Kidney (tissue), 22 donors: Measurements from ENCODE around the gene ZC3H10. TPM values are rescaled to one million over a fixed set of nuclear protein-coding genes. Genes with fewer than 3 reads are reported as not detected.

ENCODE experiments used
- DNase-seq, 5 donors: peaks; one replicate each; pipeline ENCODE4 v3.0.0-alpha.2; 2013 to 2020
- FAIRE-seq: peaks from 2 replicates; lab custom pipeline; 2012; peaks lifted over from hg19 to GRCh38; lab: Jason Lieb, UNC
- H3K27ac ChIP-seq, 2 donors: one replicate each; pipeline ENCODE4 v1.7.0; 2013; ENCODE audit warnings: low read depth in 2 of 2, low read length in 2 of 2, inconsistent platforms in 1 of 2
- H3K27me3 ChIP-seq: one replicate; pipeline ENCODE4 v1.7.1; 2013; ENCODE audit warnings: low read length, inconsistent platforms; ENCODE audit not compliant: control insufficient read depth, insufficient read depth
- H3K36me3 ChIP-seq, 3 donors: one replicate each; pipeline versions ENCODE4 v1.7.0 to v1.7.1; 2013; ENCODE audit warnings: low read length in 3 of 3, control low read depth in 1 of 3, inconsistent platforms in 1 of 3; ENCODE audit not compliant: insufficient read depth in 3 of 3, control insufficient read depth in 2 of 3
- H3K4me1 ChIP-seq, 3 donors: one replicate each; pipeline versions ENCODE4 v1.7.0 to v1.7.1; 2013; ENCODE audit warnings: low read length in 3 of 3, inconsistent platforms in 1 of 3, low read depth in 1 of 3; ENCODE audit not compliant: control insufficient read depth in 2 of 3, insufficient read depth in 2 of 3
- H3K4me3 ChIP-seq, 3 donors: one replicate each; pipeline versions ENCODE4 v1.7.0 to v1.8.1; 2013; ENCODE audit warnings: low read length in 3 of 3, control low read depth in 1 of 3, inconsistent platforms in 1 of 3
- H3K9ac ChIP-seq, 3 donors: one replicate each; pipeline versions ENCODE4 v1.7.0 to v1.7.1; 2013; ENCODE audit warnings: low read length in 3 of 3, control low read depth in 1 of 3, inconsistent platforms in 1 of 3
- H3K9me3 ChIP-seq, 3 donors: one replicate each; pipeline versions ENCODE4 v1.7.0 to v1.7.1; 2013; ENCODE audit warnings: low read length in 3 of 3, control low read depth in 1 of 3, inconsistent platforms in 1 of 3; ENCODE audit not compliant: control insufficient read depth in 2 of 3, insufficient read depth in 1 of 3
- intact Hi-C: fragments of 100-400 bp; cut with DNase I; formaldehyde crosslinking; loops from one replicate; pipeline ENCODE4 v1.11.1; 2022
- long read RNA-seq, 10 donors: library from polyadenylated mRNA in 1 of 10; unstranded in 1 of 10; transcript quantifications; one replicate each; pipeline ENCODE4 v2.0.0 and lab custom pipeline, GENCODE V29; 2021 to 2026
- polyA plus RNA-seq: library from polyadenylated mRNA; stranded (reverse); fragments of 350-450 nt; fragmentation: Illumina TruSeq; extraction: RNeasy Lipid Tissue Mini Kit (QIAGEN cat#74804); gene quantifications from one replicate; pipeline ENCODE4 v1.2.3, GENCODE V29; 2014; ENCODE audit warnings: low read depth, low replicate concordance; ENCODE audit not compliant: insufficient read depth
- total RNA-seq: library from RNA; stranded (reverse); fragmentation: NEBNext Ultra II Directional; extraction: Animal tissue kit (Norgen Biotek cat#: 25700); gene quantifications from one replicate; pipeline ENCODE4 v1.2.1, GENCODE V29; 2021
- TF ChIP-seq, protein P1 (sequence below): IDR thresholded peaks from 3 replicates; pipeline ENCODE4 v1.5.1; 2012; ENCODE audit warnings: mild to moderate bottlenecking, moderate library complexity, borderline replicate concordance; ENCODE audit not compliant: insufficient read depth; ENCODE audit errors: extremely low read depth
- donor health status: control.
- donor health status: control.
- donor health status: control.
- donor health status: control.
- donor health status: control.
- donor health status: DM: yes; HTN: yes; CAD: no.
- donor health status: Normal renal cell carcinoma (clear cell type).

The ZC3H10 gene, protein sequence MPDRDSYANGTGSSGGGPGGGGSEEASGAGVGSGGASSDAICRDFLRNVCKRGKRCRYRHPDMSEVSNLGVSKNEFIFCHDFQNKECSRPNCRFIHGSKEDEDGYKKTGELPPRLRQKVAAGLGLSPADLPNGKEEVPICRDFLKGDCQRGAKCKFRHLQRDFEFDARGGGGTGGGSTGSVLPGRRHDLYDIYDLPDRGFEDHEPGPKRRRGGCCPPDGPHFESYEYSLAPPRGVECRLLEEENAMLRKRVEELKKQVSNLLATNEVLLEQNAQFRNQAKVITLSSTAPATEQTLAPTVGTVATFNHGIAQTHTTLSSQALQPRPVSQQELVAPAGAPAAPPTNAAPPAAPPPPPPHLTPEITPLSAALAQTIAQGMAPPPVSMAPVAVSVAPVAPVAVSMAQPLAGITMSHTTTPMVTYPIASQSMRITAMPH
- total RNA-seq (8.6 TPM), polyA plus RNA-seq (2.4 TPM)
- long read RNA-seq, donor 1, full-length matches to known transcripts = 3 of 3 reads
- long read RNA-seq, donor 1, partial matches to known transcripts = 0 of 3 reads
- long read RNA-seq, donor 1, other reads (novel, unspliced or antisense) = 0 of 3 reads
- long read RNA-seq, donor 2, full-length matches to known transcripts = 4 of 4 reads
- long read RNA-seq, donor 2, partial matches to known transcripts = 0 of 4 reads
- long read RNA-seq, donor 2, other reads (novel, unspliced or antisense) = 0 of 4 reads
- long read RNA-seq, donor 3, full-length matches to known transcripts = 4 of 4 reads
- long read RNA-seq, donor 3, partial matches to known transcripts = 0 of 4 reads
- long read RNA-seq, donor 3, other reads (novel, unspliced or antisense) = 0 of 4 reads
- long read RNA-seq, donor 4, full-length matches to known transcripts = 3 of 3 reads
- long read RNA-seq, donor 4, partial matches to known transcripts = 0 of 3 reads
- long read RNA-seq, donor 4, other reads (novel, unspliced or antisense) = 0 of 3 reads
- long read RNA-seq, donor 5 = 0 reads
- long read RNA-seq, donor 6, full-length matches to known transcripts = 3 of 3 reads
- long read RNA-seq, donor 6, partial matches to known transcripts = 0 of 3 reads
- long read RNA-seq, donor 6, other reads (novel, unspliced or antisense) = 0 of 3 reads
- long read RNA-seq, donor 7, full-length matches to known transcripts = 10 of 10 reads
- long read RNA-seq, donor 7, partial matches to known transcripts = 0 of 10 reads
- long read RNA-seq, donor 7, other reads (novel, unspliced or antisense) = 0 of 10 reads
- long read RNA-seq, donor 8 = 0 reads
- long read RNA-seq, donor 9, full-length matches to known transcripts = 4 of 4 reads
- long read RNA-seq, donor 9, partial matches to known transcripts = 0 of 4 reads
- long read RNA-seq, donor 9, other reads (novel, unspliced or antisense) = 0 of 4 reads
- long read RNA-seq, donor 10, full-length matches to known transcripts = 6 of 6 reads
- long read RNA-seq, donor 10, partial matches to known transcripts = 0 of 6 reads
- long read RNA-seq, donor 10, other reads (novel, unspliced or antisense) = 0 of 6 reads

DNA sequence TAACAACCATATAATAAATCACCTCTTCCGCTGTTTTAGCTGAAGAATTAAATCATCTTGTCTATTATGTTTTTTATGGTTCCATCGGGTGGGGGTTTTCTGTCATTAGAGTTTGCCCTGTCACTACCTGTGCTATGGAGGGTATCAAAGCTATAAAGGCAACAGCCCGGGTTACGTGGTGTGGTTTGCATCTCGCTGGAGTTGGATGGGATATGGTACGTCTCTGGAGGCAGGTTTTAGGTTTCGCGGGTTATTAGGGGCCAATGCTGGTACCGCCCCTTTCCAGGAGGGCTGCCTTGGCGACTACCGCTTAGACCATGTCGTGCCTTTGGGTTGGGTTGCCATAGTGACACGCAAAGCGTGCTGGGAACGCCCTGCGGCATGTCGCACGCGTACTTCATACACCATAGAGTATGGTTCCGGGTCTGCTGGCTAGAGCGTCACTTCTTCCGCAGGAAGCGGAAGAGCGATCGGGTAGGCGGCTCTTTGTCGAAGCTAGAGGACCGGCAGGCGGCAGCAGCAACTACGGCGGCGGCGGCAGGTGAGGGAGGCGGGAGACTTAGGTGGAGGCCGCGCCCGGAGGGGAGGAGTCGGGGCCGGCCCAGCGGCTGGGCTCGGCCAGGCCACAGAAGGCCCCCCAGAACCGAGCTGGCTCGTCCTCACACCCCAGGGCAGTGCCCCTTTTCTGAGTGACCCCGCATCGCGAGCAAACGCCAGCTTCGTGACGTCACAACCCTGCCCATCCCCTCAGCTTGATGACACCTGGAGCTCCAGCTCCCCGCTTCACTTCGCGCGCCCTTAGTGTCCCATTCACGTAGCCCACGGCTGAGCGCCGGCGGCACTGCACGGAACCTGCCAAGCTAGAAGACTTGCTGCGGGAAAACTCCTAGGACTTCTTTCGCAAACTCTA lies at the start of gene ZC3H10:
ZC3H10 (plus strand) TSS at position 489 of the 910 bp plus-strand sequence. CDS start 2,297 bp downstream, outside the sequence.
- TF ChIP-seq, protein P1, sequence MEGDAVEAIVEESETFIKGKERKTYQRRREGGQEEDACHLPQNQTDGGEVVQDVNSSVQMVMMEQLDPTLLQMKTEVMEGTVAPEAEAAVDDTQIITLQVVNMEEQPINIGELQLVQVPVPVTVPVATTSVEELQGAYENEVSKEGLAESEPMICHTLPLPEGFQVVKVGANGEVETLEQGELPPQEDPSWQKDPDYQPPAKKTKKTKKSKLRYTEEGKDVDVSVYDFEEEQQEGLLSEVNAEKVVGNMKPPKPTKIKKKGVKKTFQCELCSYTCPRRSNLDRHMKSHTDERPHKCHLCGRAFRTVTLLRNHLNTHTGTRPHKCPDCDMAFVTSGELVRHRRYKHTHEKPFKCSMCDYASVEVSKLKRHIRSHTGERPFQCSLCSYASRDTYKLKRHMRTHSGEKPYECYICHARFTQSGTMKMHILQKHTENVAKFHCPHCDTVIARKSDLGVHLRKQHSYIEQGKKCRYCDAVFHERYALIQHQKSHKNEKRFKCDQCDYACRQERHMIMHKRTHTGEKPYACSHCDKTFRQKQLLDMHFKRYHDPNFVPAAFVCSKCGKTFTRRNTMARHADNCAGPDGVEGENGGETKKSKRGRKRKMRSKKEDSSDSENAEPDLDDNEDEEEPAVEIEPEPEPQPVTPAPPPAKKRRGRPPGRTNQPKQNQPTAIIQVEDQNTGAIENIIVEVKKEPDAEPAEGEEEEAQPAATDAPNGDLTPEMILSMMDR = peak; percentile 60
- H3K4me3 ChIP-seq = peak within 1 kb of the TSS; percentile 91 to 99 (median 99)
- peak; percentile 54 for FAIRE-seq

DNA sequence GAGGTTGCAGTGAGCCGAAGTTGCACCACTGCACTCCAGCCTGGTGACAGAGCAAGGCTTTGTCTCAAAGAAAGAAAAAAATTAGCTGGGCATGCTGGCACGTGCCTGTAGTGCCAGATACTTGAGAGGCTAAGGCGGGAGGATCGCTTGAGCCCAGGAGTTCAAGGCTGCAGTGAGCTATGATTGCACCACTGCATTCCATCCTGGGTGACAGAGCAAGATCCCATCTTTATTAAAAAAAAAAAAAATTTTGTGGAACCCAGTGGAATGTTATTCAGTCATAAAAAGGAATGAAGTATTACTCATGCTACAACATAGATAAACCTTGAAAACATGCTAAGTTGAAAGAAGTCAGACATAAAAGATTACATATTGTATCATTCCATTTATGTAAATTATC lies 46.4 kb upstream of the ZC3H10 start:
- Histone ChIP-seq H3K4me3 (no peak overlapping the region), H3K4me1 (no peaks in the 10 kb centered on the region), H3K36me3 (no peaks in the 10 kb centered on the region), H3K27ac (no peak overlapping the region), H3K9me3 (no peaks in the 10 kb centered on the region), H3K27me3 (no peaks in the 10 kb centered on the region), H3K9ac (no peak overlapping the region)
- FAIRE-seq = no peak
- intact Hi-C loops = no loop called here
- peak in 1 of 5 donors; percentile 12 for DNase-seq
- TF ChIP-seq, protein P1 = no peak

More for the DNA sequence above, at the start of gene ZC3H10:
- DNase-seq = peak; percentile 99
- Histone ChIP-seq H3K9ac (peak within 1 kb of the TSS; percentile 91 to 98 (median 97)), H3K9me3 (no peaks in the 10 kb centered on the region), H3K4me1 (peaks cover 0 to 19% (median 15%) of the 10 kb centered on the region in 3 donors), H3K27me3 (no peaks in the 10 kb centered on the region), H3K36me3 (peaks cover 0 to 3% (median 0%) of the 10 kb centered on the region in 3 donors), H3K27ac (peak within 1 kb of the TSS; percentile 87 to 97)
- intact Hi-C loops = no loop called here
